ENCODE results near the gene GLRA3.

Gene GLRA3

GRCh38 chr4:174775366-174775765 lies 53.7 kb downstream of the GLRA3 start:
- no peak for TF ChIP-seq CTCF (IDR thresholded peaks at IDR 0.05; ENCODE audit: insufficient read depth, low read length, poor library complexity, severe bottlenecking)
- Histone ChIP-seq H3K27me3 (replicated peaks; ENCODE audit: control insufficient read depth, insufficient read depth, low read length) (no peaks in the 10 kb centered on the region), H3K36me3 (ENCODE audit: control insufficient read depth, insufficient read depth, low read length) (no peaks in the 10 kb centered on the region), H3K4me3 (replicated peaks; ENCODE audit: low read depth, low read length) (no peak overlapping the region)
- no peak for DNase-seq (ENCODE audit: extremely low read depth, insufficient read length)

GRCh38 chr4:174764105-174764729 lies 64.8 kb downstream of the GLRA3 start:
- peak; percentile 53 for TF ChIP-seq CTCF (IDR thresholded peaks at IDR 0.05; ENCODE audit: insufficient read depth, low read length, poor library complexity, severe bottlenecking)
- Histone ChIP-seq H3K4me3 (replicated peaks; ENCODE audit: low read depth, low read length) (no peak overlapping the region), H3K36me3 (ENCODE audit: control insufficient read depth, insufficient read depth, low read length) (no peaks in the 10 kb centered on the region), H3K27me3 (replicated peaks; ENCODE audit: control insufficient read depth, insufficient read depth, low read length) (no peaks in the 10 kb centered on the region)
- peak; percentile 2 for DNase-seq (ENCODE audit: extremely low read depth, insufficient read length)

- no peaks in the 10 kb centered on the region for H3K36me3 ChIP-seq (ENCODE audit: control insufficient read depth, insufficient read depth, low read length)
- no peaks in the 10 kb centered on the region for H3K27me3 ChIP-seq (replicated peaks; ENCODE audit: control insufficient read depth, insufficient read depth, low read length)
- peak; percentile 29 for DNase-seq (ENCODE audit: extremely low read depth, insufficient read length)
- no peak overlapping the region for H3K4me3 ChIP-seq (replicated peaks; ENCODE audit: low read depth, low read length)
- TF ChIP-seq CTCF (IDR thresholded peaks at IDR 0.05; ENCODE audit: insufficient read depth, low read length, poor library complexity, severe bottlenecking), result no peak
These were observed 65.5 kb downstream of the GLRA3 start for GRCh38 chr4:174763454-174764104.

GRCh38 chr4:174761451-174761850 lies 67.6 kb downstream of the GLRA3 start:
- Histone ChIP-seq H3K4me3 (replicated peaks; ENCODE audit: low read depth, low read length) (no peak overlapping the region), H3K36me3 (ENCODE audit: control insufficient read depth, insufficient read depth, low read length) (no peaks in the 10 kb centered on the region), H3K27me3 (replicated peaks; ENCODE audit: control insufficient read depth, insufficient read depth, low read length) (no peaks in the 10 kb centered on the region)
- no peak for DNase-seq (ENCODE audit: extremely low read depth, insufficient read length)
- TF ChIP-seq CTCF (IDR thresholded peaks at IDR 0.05; ENCODE audit: insufficient read depth, low read length, poor library complexity, severe bottlenecking), result no peak

GRCh38 chr4:174757736-174758135 lies 71.3 kb downstream of the GLRA3 start:
- Histone ChIP-seq H3K4me3 (replicated peaks; ENCODE audit: low read depth, low read length) (no peak overlapping the region), H3K27me3 (replicated peaks; ENCODE audit: control insufficient read depth, insufficient read depth, low read length) (no peaks in the 10 kb centered on the region), H3K36me3 (ENCODE audit: control insufficient read depth, insufficient read depth, low read length) (no peaks in the 10 kb centered on the region)
- no peak for TF ChIP-seq CTCF (IDR thresholded peaks at IDR 0.05; ENCODE audit: insufficient read depth, low read length, poor library complexity, severe bottlenecking)
- DNase-seq (ENCODE audit: extremely low read depth, insufficient read length), result no peak

All from GM06990 (cell line).